ENCODE measurements around the gene DTD1. TPM values are rescaled to one million over a fixed set of nuclear protein-coding genes. Genes with fewer than 3 reads are reported as not detected.

Gene DTD1
- total RNA-seq, 1 donor from 2014 or later: 68.2 TPM

DNA sequence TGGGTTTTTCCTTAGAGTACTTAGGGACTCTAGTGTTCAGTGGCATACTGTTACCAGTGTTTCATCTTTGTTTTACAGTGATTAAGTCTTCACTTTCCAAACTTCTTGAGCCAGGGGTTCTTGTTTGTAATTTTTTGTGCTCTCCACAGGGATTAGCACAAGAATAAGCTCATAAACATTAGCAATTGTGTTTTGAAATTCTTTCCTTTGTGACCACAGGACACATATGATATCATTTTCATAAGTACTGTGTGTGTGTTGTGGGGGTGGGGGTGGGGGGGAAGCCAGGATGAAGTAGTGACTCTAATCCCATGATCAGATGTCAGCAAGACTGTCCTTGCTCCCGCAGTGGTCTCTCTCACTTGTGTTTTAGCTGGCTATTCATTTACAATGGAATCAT, 124.3 kb downstream of the DTD1 start:
- no peaks in the 10 kb centered on the region for H3K9me3 Mint-ChIP-seq
- TF ChIP-seq, protein P1, sequence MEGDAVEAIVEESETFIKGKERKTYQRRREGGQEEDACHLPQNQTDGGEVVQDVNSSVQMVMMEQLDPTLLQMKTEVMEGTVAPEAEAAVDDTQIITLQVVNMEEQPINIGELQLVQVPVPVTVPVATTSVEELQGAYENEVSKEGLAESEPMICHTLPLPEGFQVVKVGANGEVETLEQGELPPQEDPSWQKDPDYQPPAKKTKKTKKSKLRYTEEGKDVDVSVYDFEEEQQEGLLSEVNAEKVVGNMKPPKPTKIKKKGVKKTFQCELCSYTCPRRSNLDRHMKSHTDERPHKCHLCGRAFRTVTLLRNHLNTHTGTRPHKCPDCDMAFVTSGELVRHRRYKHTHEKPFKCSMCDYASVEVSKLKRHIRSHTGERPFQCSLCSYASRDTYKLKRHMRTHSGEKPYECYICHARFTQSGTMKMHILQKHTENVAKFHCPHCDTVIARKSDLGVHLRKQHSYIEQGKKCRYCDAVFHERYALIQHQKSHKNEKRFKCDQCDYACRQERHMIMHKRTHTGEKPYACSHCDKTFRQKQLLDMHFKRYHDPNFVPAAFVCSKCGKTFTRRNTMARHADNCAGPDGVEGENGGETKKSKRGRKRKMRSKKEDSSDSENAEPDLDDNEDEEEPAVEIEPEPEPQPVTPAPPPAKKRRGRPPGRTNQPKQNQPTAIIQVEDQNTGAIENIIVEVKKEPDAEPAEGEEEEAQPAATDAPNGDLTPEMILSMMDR (conservative IDR thresholded peaks at IDR 0.05): no peak
- H3K4me1 Mint-ChIP-seq: peaks cover 13% of the 10 kb centered on the region
- H3K27me3 Mint-ChIP-seq (ENCODE audit: low read depth): no peaks in the 10 kb centered on the region
- H3K4me3 Mint-ChIP-seq: no peak overlapping the region
- peaks cover 3% of the 10 kb centered on the region for H3K36me3 Mint-ChIP-seq (ENCODE audit: low read depth)
- H3K27ac Mint-ChIP-seq (ENCODE audit: unreplicated experiment): no peak overlapping the region
- DNase-seq (ENCODE audit: low read depth, low spot score): no peak

GRCh38 chr20:18712882-18713281, 125.0 kb downstream of the DTD1 start:
- H3K9me3 Mint-ChIP-seq: no peaks in the 10 kb centered on the region
- TF ChIP-seq, protein P1 (conservative IDR thresholded peaks at IDR 0.05): no peak
- no peak for DNase-seq (ENCODE audit: low read depth, low spot score)
- H3K4me3 Mint-ChIP-seq: no peak overlapping the region
- H3K27ac Mint-ChIP-seq (ENCODE audit: unreplicated experiment): no peak overlapping the region
- peaks cover 3% of the 10 kb centered on the region for H3K36me3 Mint-ChIP-seq (ENCODE audit: low read depth)
- H3K4me1 Mint-ChIP-seq: peaks cover 13% of the 10 kb centered on the region
- H3K27me3 Mint-ChIP-seq (ENCODE audit: low read depth): no peaks in the 10 kb centered on the region

- Mint-ChIP-seq H3K27ac (ENCODE audit: unreplicated experiment) (no peak overlapping the region), H3K36me3 (ENCODE audit: low read depth) (peaks cover 8% of the 10 kb centered on the region), H3K4me3 (no peak overlapping the region), H3K9me3 (peaks cover 3% of the 10 kb centered on the region), H3K4me1 (peaks cover 13% of the 10 kb centered on the region), H3K27me3 (ENCODE audit: low read depth) (no peaks in the 10 kb centered on the region)
- no peak for DNase-seq (ENCODE audit: low read depth, low spot score)
- TF ChIP-seq, protein P1 (conservative IDR thresholded peaks at IDR 0.05): no peak
These were observed 127.7 kb downstream of the DTD1 start for GRCh38 chr20:18715564-18715963.

DNA sequence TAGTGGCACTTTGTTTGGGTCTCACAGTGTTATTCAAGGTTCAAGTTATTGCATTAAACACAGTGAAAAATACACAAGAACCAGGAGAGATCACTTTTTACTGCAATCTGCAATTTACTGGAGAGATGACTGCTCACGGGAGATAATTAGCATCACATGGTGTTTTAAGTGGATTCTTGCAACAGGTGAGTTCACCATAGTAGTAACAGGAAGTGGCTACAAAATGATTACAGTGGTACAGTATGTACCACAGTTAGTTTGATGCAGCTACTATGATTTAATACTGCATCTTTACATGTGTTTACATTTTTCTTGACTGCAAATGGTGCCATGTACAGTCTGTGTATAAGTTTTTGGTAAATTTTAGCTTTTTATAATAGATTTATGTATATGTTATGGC, 129.2 kb downstream of the DTD1 start:
- DNase-seq (ENCODE audit: low read depth, low spot score): no peak
- Mint-ChIP-seq H3K4me1 (peaks cover 13% of the 10 kb centered on the region), H3K36me3 (ENCODE audit: low read depth) (peaks cover 13% of the 10 kb centered on the region), H3K27ac (ENCODE audit: unreplicated experiment) (no peak overlapping the region), H3K27me3 (ENCODE audit: low read depth) (no peaks in the 10 kb centered on the region), H3K9me3 (peaks cover 8% of the 10 kb centered on the region), H3K4me3 (no peak overlapping the region)
- TF ChIP-seq, protein P1 (conservative IDR thresholded peaks at IDR 0.05): no peak

DNA sequence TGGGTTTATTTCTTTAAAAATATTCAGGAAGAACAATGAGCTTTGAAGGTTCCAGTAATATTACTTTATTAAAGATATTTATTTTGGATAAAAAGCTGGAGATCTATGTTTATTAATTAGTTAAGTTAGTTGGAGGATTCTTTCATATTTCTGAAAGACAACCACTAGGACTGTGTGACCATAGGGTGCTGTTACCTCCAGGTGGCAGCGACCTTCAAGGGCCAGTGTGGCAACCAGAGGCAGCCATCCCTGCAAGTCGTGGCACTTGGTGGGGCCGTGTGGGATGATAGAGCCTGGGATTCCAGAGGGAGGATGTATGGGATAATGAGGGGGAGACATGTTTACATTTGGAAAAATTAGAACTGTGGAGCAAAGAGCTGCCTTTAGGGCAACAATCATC, 130.3 kb downstream of the DTD1 start:
- peaks cover 13% of the 10 kb centered on the region for H3K36me3 Mint-ChIP-seq (ENCODE audit: low read depth)
- H3K27me3 Mint-ChIP-seq (ENCODE audit: low read depth): no peaks in the 10 kb centered on the region
- H3K27ac Mint-ChIP-seq (ENCODE audit: unreplicated experiment): no peak overlapping the region
- H3K4me1 Mint-ChIP-seq: peaks cover 7% of the 10 kb centered on the region
- no peak for DNase-seq (ENCODE audit: low read depth, low spot score)
- TF ChIP-seq, protein P1 (conservative IDR thresholded peaks at IDR 0.05): no peak
- H3K9me3 Mint-ChIP-seq: peaks cover 8% of the 10 kb centered on the region
- H3K4me3 Mint-ChIP-seq: no peak overlapping the region

- H3K27me3 Mint-ChIP-seq (ENCODE audit: low read depth): no peaks in the 10 kb centered on the region
- peaks cover 8% of the 10 kb centered on the region for H3K9me3 Mint-ChIP-seq
- peaks cover 11% of the 10 kb centered on the region for H3K36me3 Mint-ChIP-seq (ENCODE audit: low read depth)
- no peak for DNase-seq (ENCODE audit: low read depth, low spot score)
- TF ChIP-seq, protein P1 (conservative IDR thresholded peaks at IDR 0.05): no peak
- H3K27ac Mint-ChIP-seq (ENCODE audit: unreplicated experiment): no peak overlapping the region
- H3K4me1 Mint-ChIP-seq: no peaks in the 10 kb centered on the region
- no peak overlapping the region for H3K4me3 Mint-ChIP-seq
These were observed 131.6 kb downstream of the DTD1 start for GRCh38 chr20:18719426-18719825.

Data from neural crest cell (in vitro differentiated cells).